Activated T-cell treated with anti-CD3 and anti-CD28 coated beads, Interleukin-2, amount 50 U/mL, for 48 hours (primary cell): Measurements from ENCODE around the gene MYO18B.

Experiments
- DNase-seq, 2 experiments: peaks; one replicate each; pipeline ENCODE4 v3.0.0-alpha.2; 2020

The MYO18B gene

GRCh38 chr22:25874327-25874726 lies 132.3 kb downstream of the MYO18B start:
- DNase-seq = no peak

GRCh38 chr22:25875461-25875860 lies 133.5 kb downstream of the MYO18B start:
- no peak for DNase-seq

DNA sequence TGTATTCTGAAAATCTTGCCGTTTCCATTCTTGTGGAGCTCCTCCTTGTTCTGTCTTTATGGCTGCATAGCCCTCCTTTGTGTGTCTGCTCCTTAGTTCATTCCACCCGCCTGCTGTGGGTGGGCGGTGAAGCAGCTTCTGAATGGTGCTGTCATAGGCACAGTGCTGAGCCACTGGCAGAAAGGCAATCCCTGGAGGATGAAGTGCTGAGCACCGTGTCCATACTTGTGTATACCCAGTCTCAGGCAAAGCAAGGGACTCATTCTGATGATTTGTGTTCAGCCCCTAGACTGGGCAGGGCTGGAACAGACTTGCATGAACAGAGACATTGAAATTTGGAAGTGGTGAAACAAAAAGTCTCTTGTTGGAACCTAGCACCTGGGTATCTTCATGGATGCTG lies 134.9 kb downstream of the MYO18B start:
- no peak for DNase-seq

DNA sequence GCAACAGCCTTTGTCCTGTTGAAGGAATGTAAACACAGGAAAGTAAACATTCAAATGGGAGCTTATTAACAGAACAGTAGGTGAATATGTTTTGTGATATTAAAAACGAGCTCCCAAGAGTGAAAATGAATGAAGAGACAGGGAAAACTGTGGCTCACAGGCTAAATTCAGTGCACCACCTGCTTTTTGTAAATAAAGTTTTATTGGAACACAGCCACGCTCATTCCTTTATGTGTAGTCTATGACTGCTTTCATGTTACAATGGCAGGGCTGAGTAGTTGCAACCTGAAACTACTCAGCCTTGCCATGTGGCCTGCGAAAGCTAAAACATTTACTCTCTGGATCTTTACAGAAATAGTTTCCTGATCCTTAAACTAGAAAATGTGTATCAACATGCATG lies 136.9 kb downstream of the MYO18B start:
- DNase-seq = no peak

- no peak for DNase-seq
Observed at GRCh38 chr22:25880524-25880923, 138.5 kb downstream of the MYO18B start.

DNA sequence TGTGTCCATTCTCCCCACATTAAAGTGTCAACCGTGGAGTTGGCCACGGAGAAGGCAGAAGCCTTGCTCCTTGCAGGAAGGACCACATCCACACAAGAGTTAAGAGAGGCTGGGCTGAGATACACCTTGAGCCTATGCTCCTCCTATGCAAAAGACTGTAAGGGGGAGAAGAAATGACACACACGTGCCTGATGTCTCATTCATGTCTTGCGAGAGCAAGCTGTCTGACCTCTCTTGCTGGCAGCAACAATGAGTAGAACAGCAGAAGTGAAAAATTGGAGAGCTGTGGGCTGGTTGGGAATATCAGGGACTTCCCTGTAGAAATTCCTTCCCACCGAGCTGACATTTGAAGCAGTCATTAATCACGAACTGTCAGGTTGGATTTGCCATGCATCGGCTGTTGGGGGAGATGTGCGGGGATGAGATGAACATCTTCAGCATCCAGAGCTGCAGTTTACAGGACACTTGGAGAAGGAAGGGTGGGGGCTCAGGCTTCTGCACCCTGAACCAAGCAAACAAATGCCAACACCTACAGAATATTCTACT lies 139.3 kb downstream of the MYO18B start:
- no peak for DNase-seq

DNA sequence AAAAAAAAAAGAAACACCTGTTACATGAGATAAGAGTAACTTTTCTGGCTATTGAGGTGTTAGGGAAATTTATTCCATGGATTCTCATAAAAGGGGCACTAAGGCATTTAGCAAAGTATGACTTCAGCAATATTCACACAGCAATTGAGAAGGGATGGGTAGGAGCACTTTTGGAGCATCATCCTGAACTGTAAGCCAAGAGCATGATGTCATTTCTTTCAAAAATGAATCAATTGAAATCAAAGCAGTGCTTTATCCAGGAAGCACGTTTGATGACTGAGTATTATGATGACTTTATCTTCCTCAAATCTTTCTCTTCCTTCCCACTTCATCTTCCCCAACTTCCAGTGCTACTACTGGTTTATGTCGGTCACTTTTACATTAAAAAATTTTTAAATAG lies 140.4 kb downstream of the MYO18B start:
- no peak for DNase-seq

DNA sequence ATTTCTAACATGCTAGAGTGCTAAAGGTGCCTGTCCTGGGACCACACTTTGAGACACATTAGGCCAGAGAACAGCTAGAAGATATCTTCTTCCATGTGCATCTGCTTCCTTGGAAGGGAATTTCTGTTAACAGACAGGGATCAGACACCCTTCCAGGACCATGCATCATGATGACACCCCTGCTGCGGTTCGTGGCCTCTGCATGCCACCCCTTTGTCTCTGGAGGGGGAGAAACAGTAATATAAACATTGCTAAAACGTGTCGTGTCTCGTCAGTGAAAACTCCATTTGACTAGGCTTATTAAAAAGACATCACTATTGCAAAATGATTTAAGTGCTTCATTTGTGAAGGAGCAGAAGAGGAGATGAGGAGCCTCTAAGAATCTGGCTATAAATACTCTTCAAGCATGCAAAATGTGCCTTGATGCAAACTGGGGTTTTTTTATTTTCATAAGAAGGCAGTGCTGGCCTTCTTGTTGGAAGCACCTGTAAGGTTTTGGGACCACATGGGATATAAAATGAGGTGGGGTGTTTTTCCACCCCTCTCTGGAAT lies 141.6 kb downstream of the MYO18B start:
- no peak for DNase-seq

DNA sequence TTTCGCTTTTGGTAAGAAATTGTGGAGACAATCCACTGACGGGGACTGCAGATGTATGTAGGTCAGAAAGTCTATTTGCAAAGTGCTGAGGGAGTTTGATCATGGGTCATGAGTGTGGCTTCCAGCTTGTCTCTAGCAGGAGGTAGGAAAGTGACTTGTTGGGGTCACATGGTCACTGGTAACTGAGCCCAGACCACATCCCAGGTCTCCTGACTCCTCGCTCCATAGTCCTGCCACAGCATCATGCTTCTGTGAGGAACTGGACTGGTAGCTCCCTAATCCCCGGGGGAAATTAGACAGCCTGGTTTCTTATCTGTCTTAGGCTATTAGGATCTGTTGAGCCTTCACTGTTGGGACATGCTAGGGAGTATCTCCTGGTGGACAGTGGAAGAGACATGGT lies 142.1 kb downstream of the MYO18B start:
- DNase-seq = no peak

DNA sequence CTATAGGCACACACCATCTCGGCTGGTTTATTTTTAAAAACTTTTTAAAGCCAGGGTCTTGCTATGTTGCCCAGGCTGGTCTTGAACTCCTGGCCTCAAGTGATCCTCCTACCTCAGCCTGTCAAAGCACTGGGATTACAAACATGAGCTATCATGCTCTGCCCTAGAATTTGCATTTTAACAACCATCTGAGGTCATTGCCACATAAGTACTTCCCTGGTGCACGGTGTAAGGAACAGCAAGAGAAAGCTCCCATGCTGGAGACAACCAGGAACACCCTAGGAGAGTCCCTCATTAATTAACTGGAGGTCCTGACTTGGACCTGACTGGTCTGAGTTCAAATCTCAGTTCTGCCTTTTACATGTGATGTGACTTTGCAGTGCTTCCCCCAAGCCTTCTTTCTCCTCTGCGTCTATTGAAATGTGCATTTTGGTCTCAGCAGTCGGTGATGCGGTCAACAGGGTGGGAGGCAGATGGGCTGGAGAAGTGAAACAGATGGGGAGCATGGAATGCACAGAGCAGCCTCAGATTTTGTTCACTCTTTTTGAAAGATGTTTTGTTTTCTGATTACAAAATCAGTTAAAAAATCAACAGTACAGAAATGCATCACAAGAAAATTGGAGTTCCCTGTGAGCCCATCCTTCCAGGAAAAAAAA lies 146.5 kb downstream of the MYO18B start:
- DNase-seq = no peak

DNA sequence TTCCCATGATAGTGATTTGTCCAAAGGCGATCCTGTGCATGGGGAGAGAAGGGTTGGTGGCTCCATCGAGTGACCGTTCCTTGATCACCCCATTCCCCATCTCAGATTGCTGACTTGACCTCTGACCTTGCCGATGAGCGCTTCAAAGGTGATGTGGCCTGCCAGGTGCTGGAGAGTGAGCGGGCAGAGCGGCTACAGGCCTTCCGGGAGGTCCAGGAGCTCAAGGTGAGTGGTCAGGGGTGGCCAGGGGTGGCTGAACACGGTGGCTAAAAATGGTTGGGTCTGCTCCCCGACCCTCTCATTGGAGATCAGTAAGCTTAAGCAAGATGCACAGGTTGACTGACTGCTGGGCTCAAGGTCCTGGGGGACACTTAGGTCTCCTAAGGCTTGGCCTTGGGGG lies 148.7 kb downstream of the MYO18B start:
- DNase-seq = no peak

DNA sequence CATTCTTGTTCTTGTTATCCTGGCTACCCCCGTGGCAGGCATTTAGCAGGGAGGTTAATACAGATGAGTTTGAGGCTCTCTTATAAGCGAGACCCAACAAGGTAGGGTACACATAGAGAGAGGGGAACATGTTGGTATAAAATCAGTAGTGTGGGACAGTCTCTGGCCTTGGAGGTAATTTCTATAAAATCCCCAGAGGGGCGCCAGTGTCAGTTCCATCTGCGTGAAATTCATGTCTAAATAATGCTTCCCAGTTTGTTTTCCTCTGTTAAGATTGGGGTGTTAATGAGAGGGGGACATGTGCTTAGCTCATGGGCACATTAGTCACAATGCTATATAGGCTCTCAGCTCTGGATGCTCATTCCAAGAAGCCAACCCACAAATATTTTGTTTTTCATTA lies 150.7 kb downstream of the MYO18B start:
- DNase-seq = no peak

DNA sequence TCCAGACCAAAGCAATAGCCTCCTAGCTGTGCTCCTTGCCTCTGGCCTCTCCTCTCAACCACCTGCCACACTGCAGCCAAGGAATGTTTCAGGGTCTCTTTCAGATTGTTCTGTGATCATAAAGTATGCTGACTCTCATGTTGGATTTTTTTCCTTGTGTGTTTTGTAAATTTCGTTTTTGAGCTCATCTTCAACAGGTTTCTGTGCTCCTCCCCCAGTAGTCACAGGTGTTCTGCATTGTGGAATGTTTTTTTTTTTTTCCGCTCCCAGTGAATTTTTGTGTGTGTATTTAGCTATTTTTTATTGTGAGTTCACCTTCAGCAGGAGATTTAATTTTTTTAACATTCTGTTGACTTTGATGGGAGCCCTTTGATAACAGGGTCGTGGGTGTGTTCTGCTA lies 153.7 kb downstream of the MYO18B start:
- no peak for DNase-seq

DNA sequence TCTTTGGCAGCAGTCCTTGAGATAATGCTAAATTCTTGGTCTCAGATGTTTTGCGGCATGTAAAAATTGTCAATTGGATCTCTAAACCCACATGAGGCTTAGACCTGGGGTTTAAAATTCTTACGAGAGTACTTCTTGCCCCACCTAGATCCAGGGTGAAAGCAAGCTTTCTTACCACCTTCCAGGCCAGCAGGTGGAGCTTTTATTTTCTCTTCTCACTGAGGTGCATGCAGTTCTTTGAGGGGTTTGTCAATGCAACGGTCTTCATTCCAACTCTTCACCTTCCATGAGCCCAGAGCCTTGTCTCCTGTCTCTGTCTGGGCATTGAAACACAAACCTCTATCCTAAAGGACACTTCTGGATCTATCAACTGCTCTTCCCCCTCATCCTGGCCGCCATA lies 154.1 kb downstream of the MYO18B start:
- DNase-seq = no peak

DNA sequence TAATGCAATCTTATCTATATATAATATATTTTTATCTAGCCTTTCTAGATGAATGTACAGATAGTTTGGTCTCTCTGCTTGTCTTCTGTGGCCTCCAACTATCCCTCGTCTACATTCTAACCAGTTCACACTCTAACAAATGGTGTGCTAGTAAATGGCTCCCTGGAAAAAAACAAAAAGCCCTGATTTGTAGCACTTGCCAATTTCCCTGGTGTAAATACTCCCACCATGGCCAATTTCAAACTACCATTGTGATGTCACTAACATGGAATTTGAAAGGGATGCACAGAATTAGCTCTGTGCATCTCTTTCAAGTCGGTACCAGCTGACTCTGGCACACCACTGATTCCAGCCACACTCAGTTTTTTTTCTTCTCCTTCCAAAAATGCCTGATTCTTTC lies 154.6 kb downstream of the MYO18B start:
- DNase-seq = no peak

DNA sequence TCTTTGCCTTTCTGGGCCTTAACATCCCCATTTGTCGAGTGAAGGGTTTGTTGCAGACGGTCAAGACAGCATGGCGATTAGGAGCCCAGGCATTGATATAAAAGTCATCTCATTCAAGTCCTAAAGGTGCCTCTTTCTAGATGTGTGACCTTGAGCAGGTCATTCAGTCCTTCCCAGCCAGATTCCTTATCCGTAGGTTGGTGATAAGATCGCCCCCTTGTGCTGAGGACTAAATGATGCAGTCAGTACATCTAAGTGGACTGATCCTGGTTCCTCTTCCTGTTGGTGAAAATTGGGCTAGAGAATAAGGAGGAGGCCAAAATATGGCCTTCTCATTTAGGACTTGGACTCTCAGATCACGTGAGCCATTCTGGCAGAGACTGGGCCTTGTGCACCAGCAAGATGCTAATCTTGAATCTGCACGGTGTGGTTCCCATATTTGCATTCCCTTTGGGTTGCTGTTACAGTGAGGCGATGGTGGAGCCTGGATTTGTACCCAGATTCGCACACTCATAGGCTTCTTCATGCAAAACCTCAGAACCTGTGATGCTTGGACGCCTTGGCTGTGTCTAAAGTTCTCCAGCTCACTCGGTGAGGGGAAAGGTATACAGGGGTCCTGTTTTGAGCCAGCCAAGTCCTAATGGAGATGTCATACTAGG lies 156.8 kb downstream of the MYO18B start:
- DNase-seq = no peak

DNA sequence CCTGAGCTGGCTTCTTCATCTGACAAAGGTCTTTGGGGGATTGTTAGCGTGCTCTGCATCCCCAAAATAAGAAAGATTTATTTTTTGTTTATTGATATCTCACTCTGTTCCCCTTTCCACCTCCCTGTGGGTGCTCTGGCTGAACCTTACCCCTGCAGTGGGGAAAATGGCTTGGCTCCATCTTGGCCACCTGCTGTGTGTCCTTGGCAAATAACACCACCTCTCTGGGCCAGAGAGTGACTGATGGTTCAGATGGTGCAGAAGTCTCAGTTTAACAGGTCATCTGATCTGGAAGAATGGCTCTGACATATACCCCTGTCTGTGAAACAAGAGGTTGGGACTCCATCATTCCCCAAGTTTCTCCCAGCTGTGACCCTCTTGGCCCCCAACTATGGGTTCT lies 157.6 kb downstream of the MYO18B start:
- no peak for DNase-seq

GRCh38 chr22:25900390-25900789 lies 158.4 kb downstream of the MYO18B start:
- DNase-seq = no peak

DNA sequence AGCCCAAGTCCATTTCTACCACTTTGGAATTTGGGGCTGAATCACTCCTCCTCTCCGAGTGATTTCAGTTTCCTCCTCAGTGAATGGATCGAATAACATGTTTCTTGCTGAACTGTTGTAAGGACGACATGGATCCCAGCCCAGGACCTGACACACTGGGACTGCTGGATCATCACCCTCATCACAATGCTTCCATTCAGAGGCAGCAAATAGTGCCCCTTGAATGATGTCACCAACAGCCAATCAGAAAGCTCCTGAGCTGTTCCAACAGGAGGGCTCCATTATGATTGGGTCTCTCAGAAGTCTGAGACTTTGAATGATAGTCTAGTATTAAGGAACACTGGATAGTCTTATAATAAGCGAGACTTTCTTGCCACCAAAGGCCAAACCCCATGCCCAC lies 158.9 kb downstream of the MYO18B start:
- DNase-seq = no peak

GRCh38 chr22:25902402-25902801 lies 160.4 kb downstream of the MYO18B start:
- no peak for DNase-seq

- peak in 1 of 2 experiments; percentile 22 for DNase-seq
Observed at GRCh38 chr22:25903294-25903693, 161.3 kb downstream of the MYO18B start.

DNA sequence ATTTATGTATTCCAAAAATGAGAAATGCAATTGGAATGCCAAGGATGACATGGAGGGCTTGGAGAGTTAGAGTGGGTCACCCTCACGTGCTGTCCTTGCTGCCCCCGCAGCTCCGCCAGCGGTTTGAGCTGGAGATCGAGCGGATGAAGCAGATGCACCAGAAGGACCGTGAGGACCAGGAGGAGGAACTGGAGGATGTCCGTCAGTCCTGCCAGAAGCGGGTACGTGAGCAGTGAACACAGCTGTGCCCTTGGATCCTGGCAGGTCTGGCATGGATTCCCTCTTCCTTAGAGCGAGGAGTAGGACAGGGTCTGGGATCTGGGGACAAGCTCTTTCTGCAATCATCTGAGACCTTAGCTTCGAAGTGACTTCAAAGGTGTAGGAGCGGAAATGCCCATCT lies 166.2 kb downstream of the MYO18B start:
- DNase-seq = no peak

GRCh38 chr22:25908755-25909154 lies 166.8 kb downstream of the MYO18B start:
- no peak for DNase-seq

- no peak for DNase-seq
Observed at GRCh38 chr22:25909614-25910387, 167.8 kb downstream of the MYO18B start.
